Stimulated activated CD8-positive, alpha-beta memory T cell treated with anti-CD3 and anti-CD28 coated beads, Interleukin-7, amount 100 ng/mL, for 24 hours (primary cell): ENCODE data around the gene ELFN2.

Experiments used
- DNase-seq: peaks from one replicate; pipeline ENCODE4 v3.0.0-alpha.2; 2020; ENCODE audit warnings: low read depth

Gene ELFN2

GRCh38 chr22:37384691-37385090 lies 42.6 kb downstream of the ELFN2 start:
- DNase-seq, result no peak

GRCh38 chr22:37383341-37383740 lies 43.9 kb downstream of the ELFN2 start:
- DNase-seq, result no peak

GRCh38 chr22:37381489-37381888 lies 45.8 kb downstream of the ELFN2 start:
- DNase-seq, result no peak

GRCh38 chr22:37379722-37380121 lies 47.6 kb downstream of the ELFN2 start:
- DNase-seq, result no peak

GRCh38 chr22:37379085-37379484 lies 48.2 kb downstream of the ELFN2 start:
- no peak for DNase-seq

- no peak for DNase-seq
Observed at GRCh38 chr22:37378642-37379058, 48.6 kb downstream of the ELFN2 start.

GRCh38 chr22:37377927-37378326 lies 49.4 kb downstream of the ELFN2 start:
- no peak for DNase-seq

GRCh38 chr22:37377138-37377537 lies 50.1 kb downstream of the ELFN2 start:
- DNase-seq, result no peak

- no peak for DNase-seq
Observed at GRCh38 chr22:37376643-37377042, 50.6 kb downstream of the ELFN2 start.

- DNase-seq, result no peak
Observed at GRCh38 chr22:37375801-37376200, 51.5 kb downstream of the ELFN2 start.

GRCh38 chr22:37374571-37374970 lies 52.7 kb downstream of the ELFN2 start:
- DNase-seq, result no peak

GRCh38 chr22:37373451-37373850 lies 53.8 kb downstream of the ELFN2 start:
- DNase-seq, result no peak

- no peak for DNase-seq
Observed at GRCh38 chr22:37371911-37372310, 55.4 kb downstream of the ELFN2 start.

GRCh38 chr22:37371491-37371890 lies 55.8 kb downstream of the ELFN2 start:
- DNase-seq, result no peak

GRCh38 chr22:37370306-37370979 lies 56.8 kb downstream of the ELFN2 start:
- DNase-seq, result no peak

GRCh38 chr22:37369483-37369882 lies 57.8 kb downstream of the ELFN2 start:
- DNase-seq, result no peak

GRCh38 chr22:37368058-37368457 lies 59.2 kb downstream of the ELFN2 start:
- DNase-seq, result no peak

GRCh38 chr22:37366601-37367000 lies 60.7 kb downstream of the ELFN2 start:
- no peak for DNase-seq

GRCh38 chr22:37365950-37366349 lies 61.3 kb downstream of the ELFN2 start:
- no peak for DNase-seq

- no peak for DNase-seq
Observed at GRCh38 chr22:37363261-37363992, 63.9 kb downstream of the ELFN2 start.

- no peak for DNase-seq
Observed at GRCh38 chr22:37362621-37363020, 64.7 kb downstream of the ELFN2 start.

- no peak for DNase-seq
Observed at GRCh38 chr22:37358917-37359316, 68.4 kb downstream of the ELFN2 start.

- DNase-seq, result no peak
Observed at GRCh38 chr22:37358386-37358785, 68.9 kb downstream of the ELFN2 start.
